ENCODE measurements around the gene KIF2B.
"Not testable (repeated sequence)": the region's sequence is repeated elsewhere in the genome, so short reads cannot be mapped to it uniquely, and the experiment has no call there.

KIF2B gene, protein sequence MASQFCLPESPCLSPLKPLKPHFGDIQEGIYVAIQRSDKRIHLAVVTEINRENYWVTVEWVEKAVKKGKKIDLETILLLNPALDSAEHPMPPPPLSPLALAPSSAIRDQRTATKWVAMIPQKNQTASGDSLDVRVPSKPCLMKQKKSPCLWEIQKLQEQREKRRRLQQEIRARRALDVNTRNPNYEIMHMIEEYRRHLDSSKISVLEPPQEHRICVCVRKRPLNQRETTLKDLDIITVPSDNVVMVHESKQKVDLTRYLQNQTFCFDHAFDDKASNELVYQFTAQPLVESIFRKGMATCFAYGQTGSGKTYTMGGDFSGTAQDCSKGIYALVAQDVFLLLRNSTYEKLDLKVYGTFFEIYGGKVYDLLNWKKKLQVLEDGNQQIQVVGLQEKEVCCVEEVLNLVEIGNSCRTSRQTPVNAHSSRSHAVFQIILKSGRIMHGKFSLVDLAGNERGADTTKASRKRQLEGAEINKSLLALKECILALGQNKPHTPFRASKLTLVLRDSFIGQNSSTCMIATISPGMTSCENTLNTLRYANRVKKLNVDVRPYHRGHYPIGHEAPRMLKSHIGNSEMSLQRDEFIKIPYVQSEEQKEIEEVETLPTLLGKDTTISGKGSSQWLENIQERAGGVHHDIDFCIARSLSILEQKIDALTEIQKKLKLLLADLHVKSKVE

DNA sequence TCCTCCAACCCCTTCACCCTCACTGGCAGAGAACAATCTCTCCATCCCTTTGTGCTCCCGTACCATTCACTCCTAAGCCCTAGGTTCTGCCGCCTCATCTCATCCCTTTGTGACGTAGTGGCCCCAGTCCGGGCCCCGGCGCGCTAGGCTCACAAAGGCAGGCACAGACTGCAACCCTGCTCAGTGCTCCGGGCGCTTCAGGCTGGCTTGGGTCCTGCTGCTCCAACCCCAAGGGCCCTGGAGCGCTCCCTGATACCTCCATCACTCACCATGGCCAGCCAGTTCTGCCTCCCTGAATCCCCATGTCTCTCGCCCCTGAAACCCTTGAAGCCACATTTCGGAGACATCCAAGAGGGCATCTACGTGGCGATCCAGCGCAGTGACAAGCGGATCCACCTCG lies at the start of gene KIF2B:
Gene KIF2B, plus strand, starts transcription at position 164 of the 400 bp plus-strand sequence. Its CDS starts 107 bp downstream, at position 271.
- no peak for DNase-seq

DNA sequence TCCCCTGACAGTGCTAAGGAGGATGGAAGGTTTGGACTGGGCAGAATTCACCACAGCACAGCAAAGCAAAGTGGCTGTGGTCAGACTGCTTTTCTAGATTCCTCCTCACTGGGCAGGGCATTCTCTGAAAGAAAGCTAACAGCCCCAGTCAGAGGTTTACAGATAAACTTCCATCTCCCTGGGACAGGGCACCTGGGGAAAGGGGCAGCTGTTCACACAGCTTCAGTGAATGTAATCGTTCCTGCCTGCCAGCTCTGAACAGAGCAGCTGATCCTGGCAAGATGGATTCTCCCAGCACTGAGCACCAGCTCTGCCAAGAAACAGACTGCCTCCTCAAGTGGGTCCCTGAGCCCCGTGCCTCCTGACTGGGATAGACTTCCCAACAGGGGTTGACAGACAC lies 42.4 kb upstream of the KIF2B start:
- DNase-seq, result no peak

DNA sequence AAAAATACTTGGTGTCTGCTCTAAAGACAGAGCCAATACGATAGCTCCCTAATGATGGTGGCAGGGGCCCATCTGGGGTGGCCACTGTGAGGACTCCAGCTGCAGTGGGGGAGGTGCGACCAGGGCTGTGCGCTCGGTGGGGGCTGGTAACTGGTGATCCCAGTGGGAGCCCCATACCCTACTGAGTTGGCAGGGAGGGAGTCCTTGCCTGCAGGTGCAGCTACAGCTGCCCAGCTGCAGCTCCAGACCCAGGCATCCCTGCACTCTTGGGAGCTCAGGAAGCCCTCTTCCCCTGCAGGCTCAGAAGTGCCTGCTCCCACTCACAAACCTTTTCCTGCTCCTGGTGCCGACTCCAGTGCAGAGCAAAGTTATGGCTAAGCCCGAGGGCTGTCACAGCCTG lies 31.2 kb upstream of the KIF2B start:
- DNase-seq, result no peak

DNA sequence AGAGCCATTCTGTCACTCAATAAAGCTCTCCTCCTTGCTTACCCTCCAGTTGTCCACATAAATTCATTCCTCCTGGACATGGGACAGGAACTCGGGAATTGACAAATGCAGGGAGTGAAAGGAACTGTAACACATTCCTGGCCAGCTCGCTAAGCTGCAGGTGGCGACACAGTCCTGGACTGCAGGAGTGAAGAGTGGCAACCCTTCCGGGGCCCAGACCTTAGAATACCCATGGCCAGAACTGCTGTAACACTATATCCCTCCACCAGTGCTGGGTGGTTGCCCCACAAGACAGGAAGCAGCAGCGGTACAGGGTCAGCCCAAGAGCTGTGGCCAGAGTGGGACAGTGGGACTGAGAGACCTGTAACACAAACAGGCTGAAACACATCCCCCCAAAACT lies 30.3 kb upstream of the KIF2B start:
- no peak for DNase-seq

DNA sequence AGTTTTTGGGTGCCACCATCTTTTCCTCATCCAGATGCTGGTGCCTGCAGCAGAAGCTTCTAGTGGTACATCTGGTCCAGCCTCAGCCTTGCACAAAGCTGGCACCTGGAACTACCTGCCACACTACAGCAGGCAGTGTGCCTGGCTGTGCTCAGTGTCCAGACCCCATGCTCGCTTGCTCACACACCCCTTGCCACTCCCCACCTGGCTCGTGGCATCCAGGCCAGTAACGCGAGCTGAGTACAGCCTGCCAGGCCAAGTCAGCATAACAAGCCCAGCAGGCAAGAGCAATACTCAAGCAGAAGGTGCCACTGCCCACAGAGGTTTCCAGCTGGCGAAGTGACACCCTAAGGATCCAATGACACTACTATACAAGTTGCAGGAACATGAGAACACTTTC lies 29.7 kb upstream of the KIF2B start:
- DNase-seq, result no peak

DNA sequence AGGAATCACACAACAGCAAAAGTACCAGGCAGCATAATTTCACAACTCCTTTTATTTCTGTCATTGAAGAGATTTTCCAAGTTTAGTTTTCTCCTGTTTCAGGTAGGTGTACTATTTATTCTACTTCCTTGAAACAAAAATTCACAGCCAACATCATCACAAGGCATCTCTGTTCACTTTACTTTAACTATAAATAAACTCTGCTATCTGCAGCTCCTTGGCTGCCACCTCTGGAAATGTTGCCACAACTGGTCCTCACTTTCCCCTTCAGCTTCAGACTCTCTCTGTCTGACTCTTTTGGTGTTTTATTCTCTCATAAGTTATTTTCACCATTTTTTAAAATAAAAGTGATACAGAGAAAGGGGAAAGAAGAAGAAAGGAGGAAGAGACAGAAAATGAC lies 27.9 kb upstream of the KIF2B start:
- no peak for DNase-seq

DNA sequence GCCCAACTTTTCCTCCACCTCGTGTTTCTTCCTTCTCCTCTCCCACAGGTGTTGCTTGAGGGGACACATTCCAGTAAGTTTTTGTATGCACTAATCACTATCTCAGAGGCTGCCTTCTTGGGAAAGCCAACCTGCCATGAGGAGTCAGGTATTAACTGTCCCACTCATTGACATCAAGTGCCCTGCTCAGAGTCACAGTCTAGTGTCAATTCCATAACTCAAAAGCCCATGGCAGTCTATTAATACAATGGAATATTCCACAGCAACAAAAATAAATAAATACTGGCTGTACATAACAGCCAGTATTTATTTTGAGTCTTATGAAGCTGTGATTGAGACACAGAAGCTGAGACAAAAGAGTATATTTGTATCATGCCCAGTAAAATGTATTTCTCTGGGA lies 26.1 kb upstream of the KIF2B start:
- DNase-seq, result no peak

DNA sequence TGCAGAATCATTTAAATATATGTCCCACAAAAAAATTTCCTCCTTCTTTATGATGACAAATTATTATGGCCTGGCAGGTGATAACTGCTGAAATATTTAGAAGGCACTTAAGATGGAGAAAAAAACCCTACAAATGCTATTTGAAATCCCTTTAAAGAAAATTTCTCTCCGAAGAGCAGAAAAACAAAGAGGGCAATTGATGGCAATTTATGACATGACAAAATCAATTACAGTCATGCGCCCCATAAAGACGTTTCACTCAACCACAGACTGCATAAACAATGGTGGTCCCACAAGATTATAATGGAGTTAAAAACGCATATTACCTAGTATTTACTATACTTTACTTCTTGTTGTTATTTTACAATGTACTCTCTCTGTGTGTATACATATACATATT lies 25.2 kb upstream of the KIF2B start:
- no peak for DNase-seq

DNA sequence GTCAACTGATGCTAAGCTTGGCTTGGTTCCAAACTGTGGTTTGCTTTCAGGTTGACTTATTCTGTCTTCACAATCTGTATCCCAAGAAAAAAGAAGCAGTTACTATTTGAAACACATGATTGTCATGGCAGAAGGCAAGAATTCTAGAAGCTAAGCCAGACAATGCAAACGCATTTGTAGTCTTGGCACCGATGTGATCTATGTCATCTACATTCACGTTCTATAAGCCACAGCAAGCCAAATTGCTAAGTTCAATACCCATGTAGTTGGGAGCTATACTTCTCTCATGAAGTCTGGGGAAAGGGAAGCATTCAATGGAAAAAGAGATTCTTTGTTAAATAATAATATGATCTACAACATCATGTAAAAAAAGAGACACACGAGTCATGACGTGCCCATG lies 18.3 kb upstream of the KIF2B start:
- no peak for DNase-seq

DNA sequence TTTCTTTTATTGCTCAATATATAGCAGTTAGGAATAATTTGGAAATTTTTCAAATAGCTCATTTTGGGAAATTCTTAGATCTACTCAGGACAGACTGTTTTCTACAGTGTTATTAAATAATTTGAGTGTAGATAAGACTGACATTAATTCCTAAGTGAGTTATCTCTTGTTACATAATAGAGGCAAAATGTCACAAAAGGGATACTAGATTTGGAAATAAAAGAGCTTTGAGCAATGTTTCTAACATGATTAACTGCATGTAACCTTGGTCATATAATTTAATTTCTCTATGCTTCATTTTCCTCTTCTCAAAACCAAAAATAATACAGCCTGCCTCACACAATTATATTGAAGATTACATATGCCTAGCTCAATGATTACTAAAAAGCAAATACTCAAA lies 16.3 kb upstream of the KIF2B start:
- no peak for DNase-seq

DNA sequence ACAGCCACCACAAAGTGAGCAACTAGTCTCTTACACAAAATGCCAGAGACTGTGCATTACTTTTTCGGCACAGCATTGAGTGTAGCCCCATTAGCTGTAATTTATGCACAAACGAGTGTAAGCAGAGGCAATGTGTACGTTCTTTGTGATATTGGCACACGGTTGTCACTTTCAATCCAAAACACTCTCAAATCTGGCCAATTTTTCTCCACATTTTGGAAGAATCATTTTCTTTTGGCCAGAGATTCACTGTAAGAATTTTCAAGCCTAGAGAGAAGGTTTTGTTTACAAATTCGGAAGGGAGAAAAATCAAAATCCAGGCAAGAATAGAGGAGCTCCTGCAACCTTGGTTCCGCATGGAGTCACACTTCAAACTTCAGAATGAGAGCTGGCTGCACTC lies 15.4 kb upstream of the KIF2B start:
- no peak for DNase-seq

DNA sequence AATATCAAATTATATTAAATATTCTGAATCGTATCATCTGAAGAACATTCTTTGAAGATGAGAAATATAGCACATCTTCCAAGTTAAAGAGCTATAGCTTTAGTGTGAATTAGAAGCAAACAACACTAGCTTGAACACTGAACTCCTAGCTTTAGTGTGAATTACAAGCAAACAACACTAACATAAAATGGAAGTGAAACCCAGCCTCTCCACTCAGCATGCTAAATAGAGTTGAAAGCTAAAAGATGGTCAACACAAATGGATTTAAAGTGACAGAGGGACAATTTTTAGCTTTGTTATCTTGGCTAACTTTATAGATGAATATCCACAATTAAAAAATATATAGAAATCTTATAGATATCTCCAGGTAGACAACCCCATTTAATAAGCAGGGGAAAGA lies 4.5 kb upstream of the KIF2B start:
- DNase-seq, result no peak

DNA sequence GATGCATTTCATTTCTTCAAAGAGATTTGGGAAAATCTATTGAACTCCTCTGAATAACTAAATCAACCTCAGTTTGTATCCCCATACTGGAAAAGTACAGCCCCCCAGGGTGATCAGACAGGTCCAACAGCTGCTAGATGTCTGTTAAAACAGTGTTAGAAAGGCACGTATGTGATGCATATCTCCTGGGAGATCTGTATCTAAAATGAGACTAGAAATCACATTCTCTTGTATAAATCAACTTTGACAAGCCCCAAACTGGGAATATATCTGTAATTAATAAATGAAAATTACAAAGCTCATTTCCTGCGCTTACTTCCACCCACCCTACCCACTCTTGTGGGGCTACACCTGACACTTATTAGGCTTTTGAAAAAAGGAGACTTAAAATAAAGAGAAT lies 3.8 kb upstream of the KIF2B start:
- no peak for DNase-seq

DNA sequence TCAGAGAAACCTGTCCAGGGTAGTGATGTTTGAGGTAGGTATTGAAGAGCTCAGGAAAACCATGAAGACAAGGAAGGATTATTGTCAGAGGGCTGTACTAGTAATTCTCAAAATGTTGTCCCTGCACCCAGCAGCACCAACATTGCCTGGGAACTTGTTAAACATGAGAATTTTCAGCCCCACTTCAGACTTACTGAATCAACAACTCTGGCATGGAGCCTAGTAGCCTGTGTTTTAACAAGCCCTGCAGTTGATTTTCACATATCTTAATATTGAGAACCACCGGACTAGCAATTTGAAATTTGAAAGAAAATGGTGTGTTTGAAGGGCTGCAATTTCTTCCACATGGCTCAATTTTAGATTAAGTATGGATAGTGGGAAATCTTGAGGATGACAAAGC lies 2.8 kb upstream of the KIF2B start:
- DNase-seq, result no peak

DNA sequence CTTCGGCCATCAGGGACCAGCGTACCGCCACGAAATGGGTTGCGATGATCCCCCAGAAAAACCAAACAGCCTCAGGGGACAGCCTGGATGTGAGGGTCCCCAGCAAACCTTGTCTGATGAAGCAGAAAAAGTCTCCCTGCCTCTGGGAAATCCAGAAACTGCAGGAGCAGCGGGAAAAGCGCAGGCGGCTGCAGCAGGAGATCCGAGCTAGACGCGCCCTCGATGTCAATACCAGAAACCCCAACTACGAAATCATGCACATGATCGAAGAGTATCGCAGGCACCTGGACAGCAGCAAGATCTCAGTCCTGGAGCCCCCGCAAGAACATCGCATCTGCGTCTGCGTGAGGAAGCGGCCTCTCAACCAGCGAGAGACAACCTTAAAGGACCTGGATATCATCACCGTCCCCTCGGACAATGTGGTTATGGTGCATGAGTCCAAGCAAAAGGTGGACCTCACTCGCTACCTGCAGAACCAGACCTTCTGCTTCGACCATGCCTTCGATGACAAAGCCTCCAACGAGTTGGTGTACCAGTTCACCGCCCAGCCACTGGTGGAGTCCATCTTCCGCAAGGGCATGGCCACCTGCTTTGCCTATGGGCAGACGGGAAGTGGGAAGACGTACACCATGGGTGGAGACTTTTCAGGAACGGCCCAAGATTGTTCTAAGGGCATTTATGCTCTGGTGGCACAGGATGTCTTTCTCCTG lies 769 bp downstream of the KIF2B start:
- DNase-seq, result no peak

DNA sequence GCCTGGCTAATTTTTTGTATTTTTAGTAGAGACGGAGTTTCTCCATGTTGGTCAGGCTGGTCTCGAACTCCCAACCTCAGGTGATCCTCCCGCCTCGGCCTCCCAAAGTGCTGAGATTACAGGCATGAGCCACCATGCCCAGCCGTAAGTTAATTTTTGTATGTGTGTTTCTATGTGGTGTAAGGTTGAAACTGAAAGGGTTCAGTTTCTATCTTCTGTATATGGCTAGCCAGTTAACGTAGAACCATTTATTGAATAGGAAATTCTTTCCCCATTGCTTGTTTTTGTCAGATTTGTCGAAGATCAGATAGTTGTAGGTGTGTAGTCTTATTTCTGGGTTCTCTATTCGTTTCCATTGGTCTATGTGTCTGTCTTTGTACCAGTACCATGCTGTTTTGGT lies 12.0 kb downstream of the KIF2B start:
- DNase-seq, result not testable (repeated sequence)

DNA sequence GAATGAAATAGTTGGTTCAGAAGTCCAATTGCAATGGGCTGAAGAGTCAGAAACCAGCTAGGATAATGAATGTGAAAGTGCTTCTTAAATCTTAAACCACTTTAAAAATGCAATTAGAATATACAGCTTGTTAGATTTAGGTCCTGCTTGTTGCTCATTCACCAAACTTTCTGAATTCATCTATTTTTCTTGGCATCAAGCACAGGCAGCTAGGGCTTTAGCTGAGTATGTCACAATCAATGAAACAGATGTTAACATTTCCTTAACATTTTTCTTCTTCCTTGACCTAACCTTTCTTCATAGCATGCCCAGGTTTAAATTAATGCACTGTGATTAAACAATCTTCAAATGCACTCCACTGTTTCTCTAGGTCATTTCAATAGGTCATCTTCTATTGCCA lies 14.4 kb downstream of the KIF2B start:
- no peak for DNase-seq

DNA sequence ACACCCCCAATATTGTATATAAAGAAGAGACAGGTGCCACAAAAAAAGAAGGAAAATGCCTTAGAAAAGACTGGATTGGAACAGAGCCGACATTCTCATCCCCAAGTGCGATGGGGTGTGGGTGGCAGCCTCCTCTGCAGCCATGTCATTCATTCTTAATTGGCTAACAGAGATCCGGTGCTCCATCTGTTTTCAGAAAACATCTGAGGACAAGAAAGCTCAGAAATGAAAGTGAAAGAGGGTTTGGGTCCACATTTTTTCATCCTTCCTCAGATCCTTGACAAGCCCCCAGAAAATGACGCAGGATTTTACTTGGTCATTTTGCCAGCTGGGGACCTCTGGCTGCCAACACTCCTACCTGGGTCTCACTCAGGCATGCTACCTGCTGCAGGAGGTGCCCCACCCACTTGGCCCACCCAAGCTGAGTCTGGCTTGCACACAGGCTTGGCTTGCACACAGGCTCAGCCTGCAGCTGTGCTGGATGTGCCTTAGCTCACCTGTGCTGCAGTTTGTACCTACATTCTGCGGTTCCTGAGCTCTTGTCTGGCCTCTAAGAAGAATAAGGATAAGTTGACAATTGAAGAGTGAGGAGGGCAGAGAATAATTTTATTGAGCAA lies 21.9 kb downstream of the KIF2B start:
- DNase-seq, result no peak

DNA sequence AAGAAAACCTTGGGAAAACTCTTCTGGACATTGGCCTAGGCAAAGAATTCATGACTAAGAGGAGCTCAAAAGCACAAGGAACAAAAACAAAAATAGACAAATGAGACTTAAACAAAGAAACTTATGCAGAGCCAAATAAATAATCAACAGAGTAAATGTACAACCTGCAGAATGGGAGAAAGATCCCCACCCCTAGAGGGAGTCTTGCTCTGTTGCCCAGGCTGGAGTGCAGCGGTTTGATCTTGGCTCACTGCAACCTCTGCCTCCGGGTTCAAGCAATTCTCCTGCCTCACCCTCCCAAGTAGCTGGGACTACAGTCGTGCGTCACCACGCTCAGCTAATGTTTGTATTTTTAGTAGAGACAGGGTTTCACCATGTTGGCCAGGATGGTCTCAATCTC lies 48.4 kb downstream of the KIF2B start:
- not testable (repeated sequence) for DNase-seq
